8988T (cell line): ENCODE results near the gene NSUN5.
"Not testable (repeated sequence)": the region's sequence is repeated elsewhere in the genome, so short reads cannot be mapped to it uniquely, and the experiment has no call there.

Experiments
- DNase-seq: peaks from one replicate; pipeline ENCODE4 v3.0.0; 2011

Gene NSUN5

GRCh38 chr7:73267813-73268212 is 40.8 kb downstream of the NSUN5 start:
- not testable (repeated sequence) for DNase-seq

- not testable (repeated sequence) for DNase-seq
These were observed 41.8 kb downstream of the NSUN5 start for GRCh38 chr7:73266719-73267368.

GRCh38 chr7:73262416-73262815 is 46.2 kb downstream of the NSUN5 start:
- DNase-seq, result not testable (repeated sequence)
